LNCaP clone FGC (cell line): ENCODE results near the gene PRMT7.

Experiments
- DNase-seq: peaks from one replicate; pipeline ENCODE4 v3.0.0-alpha.2; 2011; ENCODE audit warnings: low read depth
- H3K4me3 ChIP-seq: 2 replicates; pipeline ENCODE4 v1.5.1; 2011; ENCODE audit warnings: mild to moderate bottlenecking, low read depth, low read length, control low read depth
- CTCF ChIP-seq: IDR thresholded peaks from 2 replicates; pipeline ENCODE4 v1.5.1; 2012; ENCODE audit warnings: mild to moderate bottlenecking; ENCODE audit not compliant: control insufficient read depth, insufficient read depth; ENCODE audit errors: extremely low read depth

The PRMT7 gene

GRCh38 chr16:68298312-68298711, 12.5 kb upstream of the PRMT7 start:
- no peak for DNase-seq
- TF ChIP-seq CTCF: no peak
- H3K4me3 ChIP-seq: no peak overlapping the region

GRCh38 chr16:68298907-68299561, 11.8 kb upstream of the PRMT7 start:
- peak; percentile 28 for DNase-seq
- TF ChIP-seq CTCF: no peak

GRCh38 chr16:68299571-68300453, 11.0 kb upstream of the PRMT7 start:
- H3K4me3 ChIP-seq: no peak overlapping the region
- no peak for DNase-seq

More at GRCh38 chr16:68298907-68299561, 11.8 kb upstream of the PRMT7 start:
- no peak overlapping the region for H3K4me3 ChIP-seq

GRCh38 chr16:68300734-68301459, 9.9 kb upstream of the PRMT7 start:
- no peak overlapping the region for H3K4me3 ChIP-seq
- DNase-seq: no peak
- no peak for TF ChIP-seq CTCF

More at GRCh38 chr16:68299571-68300453, 11.0 kb upstream of the PRMT7 start:
- no peak for TF ChIP-seq CTCF

- H3K4me3 ChIP-seq: no peak overlapping the region
- no peak for DNase-seq
- TF ChIP-seq CTCF: no peak
These were observed 4.2 kb upstream of the PRMT7 start for GRCh38 chr16:68306633-68307032.

- DNase-seq: no peak
- peak overlapping the region; percentile 97 for H3K4me3 ChIP-seq
- TF ChIP-seq CTCF: no peak
These were observed 1.0 kb upstream of the PRMT7 start for GRCh38 chr16:68309799-68310198.
